Choroid plexus epithelial cell (primary cell): ENCODE data around the gene PPFIBP2.
"Not testable (repeated sequence)": the region's sequence is repeated elsewhere in the genome, so short reads cannot be mapped to it uniquely, and the experiment has no call there.

ENCODE experiments used
- DNase-seq: peaks from one replicate; pipeline ENCODE4 v3.0.0-alpha.2; 2010; ENCODE audit warnings: low read depth
- H3K4me3 ChIP-seq: 2 replicates; pipeline ENCODE4 v1.5.1; 2011; ENCODE audit warnings: low read depth, mild to moderate bottlenecking, control low read depth, low read length, moderate library complexity
- CTCF ChIP-seq: conservative IDR thresholded peaks from 2 replicates; pipeline ENCODE4 v1.5.1; 2011; ENCODE audit warnings: low read depth, mild to moderate bottlenecking, control low read depth, inconsistent platforms, low read length, moderate library complexity

Gene PPFIBP2

GRCh38 chr11:7655253-7656217, 141.7 kb downstream of the PPFIBP2 start:
- no peak for DNase-seq
- no peak for TF ChIP-seq CTCF
- H3K4me3 ChIP-seq = no peak overlapping the region

DNA sequence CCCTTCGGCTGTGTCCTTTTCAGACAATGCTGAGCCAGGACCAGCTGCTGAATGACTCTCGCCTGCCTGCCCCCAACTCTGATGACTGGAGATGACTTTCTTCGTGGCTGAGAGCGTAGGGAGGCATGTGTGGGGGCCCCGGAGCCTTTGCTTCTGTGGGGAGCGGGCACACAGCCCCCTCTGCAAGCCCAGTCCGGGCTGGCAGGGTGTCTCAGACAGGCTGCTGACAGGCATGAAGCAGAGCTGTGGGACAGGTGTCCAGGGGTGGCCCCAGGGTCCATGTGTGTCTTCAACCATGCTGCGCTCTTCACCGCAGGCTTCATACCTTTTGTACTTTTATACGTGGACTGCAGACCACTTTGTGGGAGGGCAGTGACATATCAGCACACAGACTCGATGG, 142.9 kb downstream of the PPFIBP2 start:
- TF ChIP-seq CTCF = no peak
- H3K4me3 ChIP-seq = no peak overlapping the region
- DNase-seq = no peak

DNA sequence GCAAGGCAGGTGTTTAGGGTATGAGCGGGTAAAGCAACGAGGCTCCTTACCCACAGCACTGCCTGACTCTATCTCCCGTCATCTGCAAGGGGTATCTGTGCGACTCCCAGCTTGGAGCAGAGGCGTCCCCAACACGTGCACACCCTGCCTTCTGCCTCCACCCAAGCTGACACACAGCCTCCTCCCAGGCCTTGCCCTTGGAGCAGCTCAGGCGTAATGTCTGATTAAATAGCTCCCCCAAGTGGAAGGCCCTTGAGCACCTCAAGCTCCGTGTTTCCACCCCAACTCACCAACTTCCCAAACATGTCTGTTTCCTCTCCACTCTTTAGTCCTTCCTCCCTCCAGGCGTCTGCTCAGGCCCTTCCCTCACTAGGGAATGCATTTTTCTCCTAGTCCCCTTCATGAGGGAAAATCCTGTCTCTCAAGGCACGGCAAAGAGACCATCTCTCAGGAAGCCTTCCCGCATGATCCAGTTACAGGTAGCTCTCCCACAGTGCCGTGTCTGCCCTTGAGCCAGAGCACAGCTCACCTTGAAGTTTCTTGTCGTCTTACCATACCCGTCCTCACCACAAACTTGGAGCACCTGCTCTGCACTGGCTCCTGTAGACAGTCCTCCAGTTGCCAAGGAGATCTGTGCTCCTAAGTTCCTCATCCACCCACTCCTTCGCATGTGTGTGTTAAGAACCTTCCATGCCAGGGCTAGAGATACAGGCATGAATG, 143.7 kb downstream of the PPFIBP2 start:
- no peak overlapping the region for H3K4me3 ChIP-seq
- peak; percentile 81 for DNase-seq
- TF ChIP-seq CTCF = peak; percentile 77

DNA sequence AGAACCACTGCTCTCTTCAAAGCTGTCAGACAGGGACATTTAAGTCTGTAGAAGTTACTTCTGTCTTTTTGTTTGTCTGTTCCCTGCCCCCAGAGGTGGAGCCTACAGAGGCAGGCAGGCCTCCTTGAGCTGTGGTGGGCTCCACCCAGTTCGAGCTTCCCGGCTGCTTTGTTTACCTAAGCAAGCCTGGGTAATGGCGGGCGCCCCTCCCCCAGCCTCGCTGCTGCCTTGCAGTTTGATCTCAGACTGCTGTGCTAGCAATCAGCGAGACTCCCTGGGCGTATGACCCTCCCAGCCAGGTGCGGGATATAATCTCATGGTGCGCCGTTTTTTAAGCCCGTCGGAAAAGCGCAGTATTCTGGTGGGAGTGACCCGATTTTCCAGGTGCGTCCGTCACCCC, 149.7 kb downstream of the PPFIBP2 start:
- not testable (repeated sequence) for H3K4me3 ChIP-seq, DNase-seq

GRCh38 chr11:7664867-7665266, 151.1 kb downstream of the PPFIBP2 start:
- TF ChIP-seq CTCF = no peak
- no peak for DNase-seq
- no peak overlapping the region for H3K4me3 ChIP-seq

DNA sequence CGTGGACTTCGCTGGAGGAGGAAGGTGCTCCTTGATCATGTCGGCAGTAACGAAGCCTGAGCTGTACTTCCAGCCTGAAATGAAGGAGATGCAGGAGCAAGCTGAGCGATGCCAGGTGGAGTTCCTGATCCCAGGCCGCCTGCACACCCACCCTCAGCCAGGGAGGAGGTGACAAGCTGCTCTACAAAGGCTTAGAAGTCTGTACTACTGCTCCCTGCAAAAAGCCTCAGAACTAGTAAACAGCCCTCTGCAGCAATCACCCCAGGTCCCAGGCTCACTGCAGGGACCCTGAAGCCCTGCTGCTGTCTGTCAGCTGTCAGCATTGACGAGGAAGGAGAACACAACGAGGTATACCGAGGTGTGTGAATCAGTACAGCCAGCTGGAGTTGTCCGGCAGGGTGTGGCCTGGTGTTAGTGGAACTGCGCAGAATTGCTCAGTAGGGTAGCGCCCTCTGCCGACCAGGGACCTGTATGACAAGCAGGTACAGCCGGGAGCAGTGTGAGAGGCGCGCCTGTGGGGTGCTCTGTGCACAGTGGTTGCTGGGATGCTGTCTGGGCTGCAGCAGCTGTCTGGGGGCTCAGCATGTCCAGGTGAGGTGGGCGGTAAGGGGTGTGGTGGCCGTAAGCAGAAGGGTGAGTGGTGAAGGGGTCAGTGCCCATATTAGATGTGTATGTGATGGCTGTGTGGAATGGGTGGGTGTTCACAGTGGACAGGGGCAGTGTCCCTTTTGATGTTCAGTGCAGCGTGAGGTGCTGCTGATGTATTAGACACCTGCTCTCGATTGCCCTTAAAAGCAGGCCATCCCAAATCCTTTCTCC, 151.9 kb downstream of the PPFIBP2 start:
- TF ChIP-seq CTCF = peak; percentile 87
- peak; percentile 78 for DNase-seq
- no peak overlapping the region for H3K4me3 ChIP-seq
